H1 (cell line): ENCODE results near the gene ARNT2. TPM values are rescaled to one million over a fixed set of nuclear protein-coding genes. Genes with fewer than 3 reads are reported as not detected.

Source experiments
- ATF2 ChIP-seq: IDR thresholded peaks from 2 replicates; pipeline ENCODE4 v1.6.1; 2012; ENCODE audit warnings: low read length, inconsistent platforms
- CBX8 ChIP-seq: fragments of 300-800, 300-1000 bp; sonication (generic); IDR thresholded peaks from 2 replicates; pipeline ENCODE4 v1.7.1; 2016; ENCODE audit warnings: low read depth, low read length, borderline replicate concordance
- CHD7 ChIP-seq: fragments of 300-600 bp; sonication (generic); IDR thresholded peaks from 2 replicates; pipeline ENCODE4 v1.7.1; 2012; ENCODE audit warnings: low read length, moderate library complexity, mild to moderate bottlenecking, inconsistent platforms; ENCODE audit not compliant: insufficient replicate concordance
- GTF2F1 ChIP-seq: IDR thresholded peaks from 2 replicates; pipeline ENCODE4 v1.6.1; 2012; ENCODE audit warnings: low read depth, low read length, improper control_type of control experiment, borderline replicate concordance
- KDM5A ChIP-seq: fragments of 200-600 bp; IDR thresholded peaks from 2 replicates; pipeline ENCODE4 v1.7.1; 2012; ENCODE audit warnings: mild to moderate bottlenecking, low read length, inconsistent platforms, mixed read lengths
- TCF12 ChIP-seq: IDR thresholded peaks from 2 replicates; pipeline ENCODE4 v1.6.1; 2011; ENCODE audit warnings: low read depth, mild to moderate bottlenecking, low read length
- polyA plus RNA-seq, 7 experiments: library from polyadenylated mRNA; depleted of rRNA in 3 of 7; stranded (reverse) in 5 of 7; unstranded in 2 of 7; fragments of >200 nt in 5 of 7; fragments of 200-250 nt in 2 of 7; gene quantifications; 1 replicate in 5 of 7; 2 replicates in 1 of 7; 4 replicates in 1 of 7; pipeline versions ENCODE4 v1.2.1 to v1.2.3, GENCODE V29; 2011 to 2013; ENCODE audit warnings: missing spikeins in 2 of 7, mixed read lengths in 2 of 7
- total RNA-seq: library from RNA; stranded (reverse); fragmentation: NEBNext Ultra II Directional; extraction: Animal tissue kit (Norgen Biotek cat#: 25700); gene quantifications from 2 replicates; pipeline ENCODE4 v1.2.1, GENCODE V29; 2021

Gene ARNT2
- total and polyA plus RNA-seq, 2 of the 8 experiments (the other 6 are each of a cell fraction or from before 2014, with no cell fraction given), result 9.5 to 14.6 TPM

- TF ChIP-seq KDM5A (no peak), GTF2F1 (no peak), TCF12 (no peak), ATF2 (no peak), CBX8 (no peak), CHD7 (no peak)
Observed at GRCh38 chr15:80638553-80639167, 234.5 kb downstream of the ARNT2 start (continued).
